CD4-positive, alpha-beta T cell treated with Interleukin-12 subunit alpha and Interleukin-12 subunit beta, for 1 hour (primary cell): Measurements from ENCODE around the gene CIRBP.

Source experiments
- DNase-seq: peaks from one replicate; pipeline ENCODE4 v3.0.0-alpha.2; 2020

CIRBP gene

GRCh38 chr19:1230783-1231489 is 38.2 kb upstream of the CIRBP start:
- DNase-seq = no peak

GRCh38 chr19:1231729-1232637 is 37.1 kb upstream of the CIRBP start:
- no peak for DNase-seq

- no peak for DNase-seq
Measured at GRCh38 chr19:1232652-1233072, 36.5 kb upstream of the CIRBP start.

GRCh38 chr19:1233115-1233667 is 35.9 kb upstream of the CIRBP start:
- DNase-seq = no peak

GRCh38 chr19:1234051-1234954 is 34.8 kb upstream of the CIRBP start:
- DNase-seq = no peak

- DNase-seq = no peak
Measured at GRCh38 chr19:1234955-1235380, 34.2 kb upstream of the CIRBP start.

GRCh38 chr19:1235625-1236538 is 33.2 kb upstream of the CIRBP start:
- DNase-seq = no peak

GRCh38 chr19:1236576-1236975 is 32.6 kb upstream of the CIRBP start:
- DNase-seq = no peak

- no peak for DNase-seq
Measured at GRCh38 chr19:1237027-1237659, 32.0 kb upstream of the CIRBP start.

GRCh38 chr19:1237754-1238368 is 31.3 kb upstream of the CIRBP start, which contains the start of gene CBARP:
Gene CBARP, minus strand, starts transcription at chr19:1238005. Its CDS starts 1,905 bp downstream, at chr19:1236100.
- peak; percentile 39 for DNase-seq

- DNase-seq = no peak
Measured at GRCh38 chr19:1238369-1239303, 30.5 kb upstream of the CIRBP start.

GRCh38 chr19:1239420-1239795 is 29.7 kb upstream of the CIRBP start:
- DNase-seq = no peak

GRCh38 chr19:1239796-1240737 is 29.1 kb upstream of the CIRBP start:
- peak; percentile 93 for DNase-seq

- DNase-seq = no peak
Measured at GRCh38 chr19:1240925-1241324, 28.2 kb upstream of the CIRBP start.

GRCh38 chr19:1241417-1242095 is 27.6 kb upstream of the CIRBP start, which contains the start of gene ATP5F1D:
Gene ATP5F1D, plus strand, starts transcription at chr19:1241751. Its CDS starts 100 bp downstream, at chr19:1241851.
- DNase-seq = peak; percentile 93

- peak; percentile 88 for DNase-seq
Measured at GRCh38 chr19:1243768-1244692, 25.1 kb upstream of the CIRBP start.
